ENCODE measurements around the gene TRIM51.
"Not testable (repeated sequence)": the region's sequence is repeated elsewhere in the genome, so short reads cannot be mapped to it uniquely, and the experiment has no call there.

Gene TRIM51

DNA sequence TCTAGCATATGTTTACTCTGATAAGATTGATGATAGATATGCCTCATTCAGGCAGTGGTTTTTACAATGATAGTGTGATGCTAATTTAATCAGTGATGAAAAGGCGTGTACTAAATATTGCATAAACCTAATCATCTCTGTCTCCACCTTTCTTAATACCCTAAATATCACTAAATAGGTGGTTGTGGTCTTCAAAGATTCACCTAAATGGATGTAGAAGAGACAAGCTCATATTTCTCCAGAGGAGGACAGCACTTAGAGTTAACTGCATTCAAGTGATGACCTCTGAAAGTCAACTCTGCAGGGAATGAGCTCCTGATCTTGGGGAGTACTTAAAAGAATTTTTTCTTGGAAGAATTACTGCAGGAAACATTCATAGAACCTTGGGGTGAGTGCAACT, at the start of gene TRIM51:
TRIM51 (plus strand) TSS at position 301 of the 400 bp plus-strand sequence. CDS start 2,132 bp downstream, outside the sequence.
- not testable (repeated sequence) for DNase-seq

- no peak for DNase-seq
Observed at GRCh38 chr11:55838452-55838851, 44.6 kb upstream of the TRIM51 start, which contains the start of gene OR5D16. TSS of gene OR5D16 (plus strand) at chr11:55838752. CDS start at chr11:55838752, 0 bp downstream.

DNA sequence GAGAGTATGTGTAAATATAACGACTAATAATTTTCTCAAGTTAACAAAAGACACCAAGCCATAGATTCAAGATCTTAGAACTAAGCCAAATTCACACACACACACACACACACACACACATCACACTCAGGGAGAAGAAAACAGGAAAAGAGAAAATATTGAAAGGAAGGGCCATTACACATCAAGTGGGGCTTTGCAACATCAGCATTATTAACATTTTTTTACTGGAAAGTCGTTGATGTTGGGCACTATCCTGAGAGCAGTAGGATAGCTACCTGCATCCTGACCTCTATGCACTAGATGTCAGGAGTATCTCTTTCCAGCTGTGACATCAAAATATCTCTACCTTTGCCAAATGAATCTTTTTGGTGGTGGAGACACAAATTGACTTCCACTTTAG, 35.6 kb upstream of the TRIM51 start:
- no peak for DNase-seq

DNA sequence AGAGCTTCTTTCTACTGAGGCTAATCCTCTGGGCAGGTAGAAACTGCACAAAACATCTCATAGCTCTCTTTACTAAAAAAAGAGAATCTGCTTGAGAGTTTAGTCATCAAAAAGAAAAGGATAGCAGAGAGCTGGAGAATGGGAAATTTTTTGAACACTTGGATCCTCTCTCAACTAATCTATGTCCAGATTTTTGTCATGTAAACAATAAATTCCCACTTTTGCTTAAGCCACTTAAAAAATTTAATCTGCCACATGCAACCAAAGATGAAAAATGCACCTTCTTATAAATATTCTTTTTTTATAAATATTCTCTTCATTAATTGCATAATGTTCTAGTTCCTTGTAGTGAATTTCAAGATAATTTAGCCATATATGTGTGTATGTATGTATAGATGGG, 34.1 kb upstream of the TRIM51 start:
- no peak for DNase-seq

DNA sequence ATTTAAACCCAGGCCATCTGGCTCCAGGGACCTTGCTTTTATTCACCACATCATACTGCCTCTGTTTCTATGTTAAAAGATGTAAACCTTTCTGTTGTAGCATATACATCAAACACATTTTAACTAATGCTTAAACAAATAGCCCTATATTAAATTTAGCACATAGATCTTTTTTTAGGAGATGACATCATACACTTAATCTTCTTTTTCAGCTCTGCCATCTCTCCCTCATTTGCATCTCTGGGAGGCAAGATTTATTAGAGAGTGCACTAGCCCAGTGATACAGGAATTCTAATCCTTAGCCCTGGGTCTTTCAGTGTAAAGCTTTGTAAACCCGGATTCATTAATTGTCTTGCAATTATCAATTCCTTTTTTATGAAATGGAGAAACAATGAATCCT, 31.0 kb upstream of the TRIM51 start:
- no peak for DNase-seq

GRCh38 chr11:55854704-55855103, 28.4 kb upstream of the TRIM51 start:
- no peak for DNase-seq

GRCh38 chr11:55867354-55867753, 15.7 kb upstream of the TRIM51 start:
- DNase-seq: not testable (repeated sequence)

DNA sequence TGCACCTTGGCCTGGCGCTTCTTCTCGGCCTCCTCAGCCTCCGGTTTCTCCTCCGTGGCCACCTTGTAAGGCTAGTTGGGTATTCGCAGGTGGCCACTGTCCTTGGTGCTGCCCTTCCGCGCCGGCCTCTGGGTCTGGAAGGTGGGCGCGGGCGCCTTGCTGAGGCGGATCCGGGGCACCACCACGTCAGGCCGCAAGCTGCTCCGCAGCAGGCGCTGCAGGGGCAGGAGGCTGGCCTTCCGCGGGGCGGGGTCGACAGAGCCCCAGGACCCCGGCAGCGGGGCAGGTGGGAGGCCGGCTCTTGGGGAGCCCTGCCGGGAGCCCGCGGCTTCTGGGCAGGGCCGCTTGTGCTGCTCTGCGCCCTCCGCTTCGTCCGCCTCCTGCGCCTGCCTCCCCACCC, 10.4 kb upstream of the TRIM51 start:
- not testable (repeated sequence) for DNase-seq

GRCh38 chr11:55873146-55873545, 10.0 kb upstream of the TRIM51 start:
- DNase-seq: not testable (repeated sequence)

DNA sequence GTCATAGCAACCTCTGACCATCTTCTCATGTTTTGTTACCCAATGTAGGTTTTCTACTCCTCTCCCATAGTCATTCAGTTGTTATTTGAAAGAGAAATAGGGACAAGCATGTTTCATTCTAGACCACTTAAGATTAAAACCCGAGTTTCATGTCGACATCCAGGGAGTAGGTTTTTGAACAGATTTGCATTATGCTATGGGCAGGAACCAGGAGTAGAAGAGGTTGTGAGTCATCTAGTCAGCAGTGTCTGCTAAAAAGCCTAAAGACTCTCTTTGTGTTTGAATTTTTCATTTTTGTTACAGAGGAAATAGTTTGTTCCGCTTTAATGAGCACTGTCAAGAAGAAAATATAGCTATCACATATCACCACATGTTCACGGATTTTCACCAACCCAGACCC, 1.9 kb downstream of the TRIM51 start:
- DNase-seq: not testable (repeated sequence)

- not testable (repeated sequence) for DNase-seq
Observed at GRCh38 chr11:55885481-55885880, 2.4 kb downstream of the TRIM51 start.

GRCh38 chr11:55895216-55895615, 12.1 kb downstream of the TRIM51 start:
- no peak for DNase-seq

DNA sequence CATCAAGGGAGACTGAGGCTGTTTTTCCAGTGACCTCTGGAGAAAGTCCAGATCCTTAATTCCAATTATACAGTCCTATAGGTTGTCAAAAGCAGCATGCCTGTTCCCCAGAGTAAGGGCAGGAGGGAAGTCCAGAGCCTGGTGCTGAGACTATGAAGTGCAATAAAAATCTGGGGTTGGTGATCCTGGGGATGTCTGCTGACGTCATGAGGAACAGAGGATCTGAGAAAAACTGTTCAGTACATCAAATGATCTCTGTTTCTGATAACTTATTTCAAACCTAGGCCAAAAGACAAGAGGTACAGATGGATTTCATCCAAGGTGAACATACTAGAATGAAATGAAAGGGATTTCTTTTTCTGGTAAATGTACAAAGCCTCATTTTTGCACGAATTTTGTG, 19.2 kb downstream of the TRIM51 start:
- no peak for DNase-seq

GRCh38 chr11:55914482-55914881, 31.4 kb downstream of the TRIM51 start, which contains the start of gene OR5W2:
TSS of gene OR5W2 (minus strand) at chr11:55914582. CDS start at chr11:55914582, 0 bp downstream.
- no peak for DNase-seq

DNA sequence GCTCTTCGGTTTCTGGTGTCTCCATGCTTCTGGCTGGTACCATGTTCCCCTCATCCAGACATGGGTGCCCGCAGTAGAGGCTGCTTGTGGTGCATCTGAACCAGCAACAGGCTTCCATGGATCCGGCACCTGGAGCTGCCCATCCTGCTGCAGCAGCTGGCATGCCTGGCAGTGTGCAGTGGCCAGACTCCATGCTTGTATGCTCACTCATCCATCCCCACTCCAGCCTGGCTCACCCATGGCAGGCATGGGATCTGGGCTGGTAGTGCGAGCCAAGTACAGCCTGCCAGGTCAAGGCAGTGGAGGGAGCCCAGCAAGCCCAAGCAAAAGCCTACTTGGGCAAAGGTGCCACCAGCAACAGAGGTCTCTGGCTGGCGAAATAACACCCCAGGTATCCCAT, 37.4 kb downstream of the TRIM51 start:
- no peak for DNase-seq

DNA sequence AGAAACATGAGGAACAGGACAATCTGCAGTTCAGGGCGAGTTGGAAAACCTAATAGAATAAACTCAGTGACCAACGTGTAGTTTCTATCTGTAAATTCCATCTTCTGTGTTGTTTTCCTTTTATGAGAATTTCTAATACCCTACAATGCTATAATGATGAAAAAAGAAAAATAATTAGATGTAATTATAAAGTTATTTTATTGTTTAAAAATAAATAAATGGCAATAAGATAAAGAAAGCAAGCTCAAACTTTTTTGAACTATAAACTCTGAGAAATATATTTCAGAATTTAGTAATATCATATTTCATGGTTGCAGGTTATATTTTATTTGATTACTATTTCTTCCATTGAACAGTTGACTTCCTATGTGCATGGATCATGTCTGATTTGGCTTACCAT, 53.2 kb downstream of the TRIM51 start, which contains the start of gene OR5I1:
OR5I1 (minus strand) TSS at position 101 of the 400 bp plus-strand sequence; CDS start at position 101, 0 bp downstream.
- DNase-seq: no peak

Data from CD4-positive, alpha-beta T cell treated with Interleukin-17A for 1 hour (primary cell).